Mesenchymal stem cell (in vitro differentiated cells and primary cell): ENCODE measurements around the gene PDAP1.

Source experiments
- DNase-seq: peaks from one replicate; pipeline ENCODE4 v3.0.0-alpha.2; 2013
- H2AFZ ChIP-seq: one replicate; pipeline ENCODE4 v1.6.1; 2013; ENCODE audit warnings: low read depth, mild to moderate bottlenecking, control low read depth, inconsistent platforms, low read length, moderate library complexity
- H2AK5ac ChIP-seq: 2 replicates; pipeline ENCODE4 v1.6.1; 2013; ENCODE audit warnings: low read length, moderate library complexity, mild to moderate bottlenecking, inconsistent platforms; ENCODE audit not compliant: severe bottlenecking
- H2BK120ac ChIP-seq: one replicate; pipeline ENCODE4 v1.6.1; 2013; ENCODE audit warnings: low read depth, mild to moderate bottlenecking, inconsistent platforms, low read length, moderate library complexity
- H2BK12ac ChIP-seq, 2 experiments: one replicate each; pipeline ENCODE4 v1.6.1; 2013; ENCODE audit warnings: inconsistent platforms in 2 of 2, low read length in 2 of 2, mild to moderate bottlenecking in 2 of 2, moderate library complexity in 2 of 2, control low read depth in 1 of 2
- H2BK15ac ChIP-seq: one replicate; pipeline ENCODE4 v1.6.1; 2013; ENCODE audit warnings: mild to moderate bottlenecking, low read depth, inconsistent platforms; ENCODE audit not compliant: poor library complexity, severe bottlenecking
- H2BK5ac ChIP-seq: 2 replicates; pipeline ENCODE4 v1.6.1; 2013; ENCODE audit warnings: low read depth, mild to moderate bottlenecking, low read length, control low read depth, inconsistent platforms; ENCODE audit not compliant: poor library complexity, severe bottlenecking
- H3K14ac ChIP-seq, 2 experiments: one replicate each; pipeline ENCODE4 v1.6.1; 2013; ENCODE audit warnings: inconsistent platforms in 2 of 2, low read length in 2 of 2, control low read depth in 1 of 2, mild to moderate bottlenecking in 1 of 2, moderate library complexity in 1 of 2
- H3K18ac ChIP-seq, 2 experiments: one replicate each; pipeline ENCODE4 v1.6.1; 2013; ENCODE audit warnings: inconsistent platforms in 2 of 2, low read length in 2 of 2, control low read depth in 1 of 2, low read depth in 1 of 2, mild to moderate bottlenecking in 1 of 2
- H3K23ac ChIP-seq, 2 experiments: one replicate each; pipeline ENCODE4 v1.6.1; 2013; ENCODE audit warnings: inconsistent platforms in 2 of 2, low read length in 2 of 2, mild to moderate bottlenecking in 2 of 2, moderate library complexity in 2 of 2, control low read depth in 1 of 2
- H3K27ac ChIP-seq: 2 replicates; pipeline ENCODE4 v1.5.1; 2013; ENCODE audit warnings: mild to moderate bottlenecking, moderate library complexity, low read length, control low read depth, inconsistent platforms; ENCODE audit not compliant: poor library complexity, severe bottlenecking
- H3K27me3 ChIP-seq, 2 experiments: 2 replicates each; pipeline versions ENCODE4 v1.6.1 to v1.7.0; 2013; ENCODE audit warnings: low read length in 2 of 2, mild to moderate bottlenecking in 2 of 2, moderate library complexity in 2 of 2, control low read depth in 1 of 2, inconsistent platforms in 1 of 2; ENCODE audit not compliant: control insufficient read depth in 1 of 2, insufficient read depth in 1 of 2
- H3K36me3 ChIP-seq, 2 experiments: 2 replicates each; pipeline versions ENCODE4 v1.6.1 to v1.7.0; 2013; ENCODE audit warnings: low read length in 2 of 2, control low read depth in 1 of 2, inconsistent platforms in 1 of 2, low read depth in 1 of 2, mild to moderate bottlenecking in 1 of 2; ENCODE audit not compliant: insufficient read depth in 2 of 2, control insufficient read depth in 1 of 2
- H3K4ac ChIP-seq, 2 experiments: one replicate each; pipeline ENCODE4 v1.6.1; 2013; ENCODE audit warnings: inconsistent platforms in 2 of 2, low read length in 2 of 2, mild to moderate bottlenecking in 2 of 2, moderate library complexity in 2 of 2, control low read depth in 1 of 2, low read depth in 1 of 2
- H3K4me1 ChIP-seq: 2 replicates; pipeline ENCODE4 v1.6.1; 2013; ENCODE audit warnings: low read depth, low read length, control low read depth; ENCODE audit not compliant: control insufficient read depth, insufficient read depth
- H3K4me2 ChIP-seq: 2 replicates; pipeline ENCODE4 v1.6.1; 2013; ENCODE audit warnings: low read length, mild to moderate bottlenecking, inconsistent platforms; ENCODE audit not compliant: poor library complexity, severe bottlenecking
- H3K4me3 ChIP-seq, 2 experiments: 2 replicates each; pipeline versions ENCODE4 v1.5.1 to v1.7.0; 2013; ENCODE audit warnings: low read length in 2 of 2, mild to moderate bottlenecking in 2 of 2, control low read depth in 1 of 2, low read depth in 1 of 2; ENCODE audit not compliant: insufficient read depth in 1 of 2
- H3K79me1 ChIP-seq: replicated peaks from 2 replicates; pipeline ENCODE4 v1.6.1; 2013; ENCODE audit warnings: mild to moderate bottlenecking, control low read depth, low read length, inconsistent platforms; ENCODE audit not compliant: poor library complexity, severe bottlenecking
- H3K9ac ChIP-seq: 2 replicates; pipeline ENCODE4 v1.7.0; 2013; ENCODE audit warnings: mild to moderate bottlenecking, low read length, moderate library complexity
- H3K9me3 ChIP-seq: 2 replicates; pipeline ENCODE4 v1.7.0; 2013; ENCODE audit warnings: mild to moderate bottlenecking, low read length; ENCODE audit not compliant: control insufficient read depth
- H4K8ac ChIP-seq: one replicate; pipeline ENCODE4 v1.6.1; 2013; ENCODE audit warnings: inconsistent platforms, mild to moderate bottlenecking, low read length, moderate library complexity
- H4K91ac ChIP-seq: one replicate; pipeline ENCODE4 v1.6.1; 2013; ENCODE audit warnings: mild to moderate bottlenecking, low read length, inconsistent platforms
- WGBS: methylation state at CpG from one replicate; pipeline ENCODE4 v1.1.7; 2013; ENCODE audit warnings: mixed read lengths; 5-methylcytosine and 5-hydroxymethylcytosine counted together

PDAP1 gene

DNA sequence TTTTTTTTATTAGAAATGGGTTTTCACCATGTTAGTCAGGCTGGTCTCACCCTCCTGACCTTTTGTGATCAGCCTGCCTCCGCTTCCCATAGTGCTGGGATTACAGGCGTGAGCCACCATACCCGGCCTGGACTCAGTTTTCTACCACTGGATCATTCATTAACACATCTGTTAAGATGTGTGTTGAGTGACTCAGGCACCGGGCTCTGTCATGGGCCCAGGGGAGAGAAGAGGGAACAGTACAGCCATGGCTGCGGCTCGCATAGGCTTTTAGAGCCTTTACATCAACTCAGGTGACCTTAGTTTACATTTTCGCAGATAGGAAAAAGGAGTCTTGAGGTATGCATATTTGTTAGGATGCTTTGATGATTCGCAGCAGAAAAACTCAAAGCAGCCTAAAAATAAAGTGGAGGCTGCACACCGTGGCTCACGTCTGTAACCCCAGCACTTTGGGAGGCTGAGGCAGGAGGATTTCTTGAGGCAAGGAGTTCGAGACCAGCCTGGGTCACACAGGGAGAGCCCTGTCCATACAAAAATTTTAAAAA is 36.9 kb downstream of the PDAP1 start:
- no peak overlapping the region for H2BK15ac ChIP-seq
- H3K27me3 ChIP-seq: no peaks in the 10 kb centered on the region
- no peak overlapping the region for H3K4me3 ChIP-seq
- no peak overlapping the region for H3K14ac ChIP-seq
- peaks cover 16 to 27% of the 10 kb centered on the region in 2 experiments for H3K36me3 ChIP-seq
- H4K91ac ChIP-seq: no peak overlapping the region
- H3K9ac ChIP-seq: no peak overlapping the region
- H3K4me1 ChIP-seq: peaks cover 24% of the 10 kb centered on the region
- H3K18ac ChIP-seq: no peak overlapping the region
- H3K9me3 ChIP-seq: no peaks in the 10 kb centered on the region
- 68% methylated on average over 10 of the region's 11 CpGs for WGBS
- H2BK5ac ChIP-seq: no peak overlapping the region
- H3K23ac ChIP-seq: no peak overlapping the region
- no peak for DNase-seq
- H2AFZ ChIP-seq: no peak overlapping the region
- H3K4me2 ChIP-seq: no peak overlapping the region
- H2BK12ac ChIP-seq: no peak overlapping the region
- no peak overlapping the region for H4K8ac ChIP-seq
- no peak overlapping the region for H2BK120ac ChIP-seq
- no peak overlapping the region for H3K4ac ChIP-seq
- no peak overlapping the region for H2AK5ac ChIP-seq
- peak overlapping the region; percentile 23 for H3K27ac ChIP-seq
- peaks cover 14% of the 10 kb centered on the region for H3K79me1 ChIP-seq

DNA sequence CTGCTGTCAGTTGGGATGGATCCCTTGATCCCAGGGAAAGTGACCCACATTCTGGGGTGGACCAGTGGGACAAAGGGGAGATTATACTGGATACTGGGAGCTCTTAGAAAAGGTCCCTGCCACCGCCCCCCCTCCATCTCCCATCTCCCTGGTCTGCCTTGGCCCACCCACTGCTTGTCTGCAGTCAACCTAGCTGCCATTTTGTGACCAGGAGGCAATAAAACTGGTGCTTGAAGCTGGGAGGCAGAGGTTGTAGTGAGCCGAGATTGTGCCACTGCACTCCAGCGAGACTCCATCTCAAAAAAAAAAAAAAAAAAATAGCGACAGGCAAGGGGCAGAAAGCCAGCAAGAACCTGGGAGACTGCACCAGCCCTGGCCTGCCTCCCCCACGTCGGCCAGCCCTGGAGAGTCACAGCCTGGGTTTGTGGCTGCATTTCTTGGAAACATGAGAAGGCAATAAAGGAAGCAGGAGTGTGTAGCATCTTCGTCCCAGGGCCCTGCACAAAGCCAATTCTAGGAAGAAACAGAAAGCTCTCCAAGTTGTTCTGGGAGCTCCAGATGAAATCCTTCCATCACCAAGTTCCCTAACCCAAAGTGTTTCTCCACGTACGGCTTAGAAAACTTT is 38.5 kb downstream of the PDAP1 start:
- DNase-seq: no peak
- no peak overlapping the region for H2BK120ac ChIP-seq
- H4K8ac ChIP-seq: no peak overlapping the region
- no peak overlapping the region for H3K18ac ChIP-seq
- H2AFZ ChIP-seq: no peak overlapping the region
- H3K4me1 ChIP-seq: peaks cover 19% of the 10 kb centered on the region
- H3K27me3 ChIP-seq: no peaks in the 10 kb centered on the region
- H3K4me3 ChIP-seq: no peak overlapping the region
- 85% methylated on average over 8 of the region's 9 CpGs for WGBS
- no peak overlapping the region for H3K23ac ChIP-seq
- no peak overlapping the region for H3K4ac ChIP-seq
- peak overlapping the region; percentile 53 for H3K9ac ChIP-seq
- H3K14ac ChIP-seq: no peak overlapping the region
- H3K9me3 ChIP-seq: no peaks in the 10 kb centered on the region
- no peak overlapping the region for H4K91ac ChIP-seq
- no peak overlapping the region for H2AK5ac ChIP-seq
- peaks cover 19% of the 10 kb centered on the region for H3K79me1 ChIP-seq
- H3K4me2 ChIP-seq: no peak overlapping the region
- H2BK12ac ChIP-seq: no peak overlapping the region
- no peak overlapping the region for H3K27ac ChIP-seq
- H2BK5ac ChIP-seq: no peak overlapping the region
- peaks cover 28 to 39% of the 10 kb centered on the region in 2 experiments for H3K36me3 ChIP-seq
- H2BK15ac ChIP-seq: no peak overlapping the region

- Histone ChIP-seq H4K8ac (no peak overlapping the region), H3K4me3 (no peak overlapping the region), H4K91ac (no peak overlapping the region), H3K18ac (no peak overlapping the region), H3K4me2 (no peak overlapping the region), H2BK120ac (no peak overlapping the region), H2AK5ac (no peak overlapping the region), H3K4me1 (peaks cover 15% of the 10 kb centered on the region), H3K23ac (no peak overlapping the region), H3K4ac (no peak overlapping the region), H3K9ac (no peak overlapping the region), H2BK5ac (no peak overlapping the region), H3K14ac (no peak overlapping the region), H3K36me3 (peaks cover 36 to 43% of the 10 kb centered on the region in 2 experiments), H3K27me3 (no peaks in the 10 kb centered on the region), H3K9me3 (no peaks in the 10 kb centered on the region), H2BK12ac (no peak overlapping the region), H3K27ac (peak overlapping the region; percentile 17), H3K79me1 (peaks cover 18% of the 10 kb centered on the region), H2BK15ac (no peak overlapping the region), H2AFZ (no peak overlapping the region)
- WGBS: 97% methylated on average over 12 of the region's 13 CpGs
- DNase-seq: no peak
These were observed 39.5 kb downstream of the PDAP1 start for GRCh38 chr7:99368750-99369389.

- H2BK120ac ChIP-seq: no peak overlapping the region
- no peak overlapping the region for H2AK5ac ChIP-seq
- peaks cover 19% of the 10 kb centered on the region for H3K79me1 ChIP-seq
- H3K4me3 ChIP-seq: no peak overlapping the region
- DNase-seq: no peak
- peaks cover 46 to 47% of the 10 kb centered on the region in 2 experiments for H3K36me3 ChIP-seq
- no peak overlapping the region for H3K4me2 ChIP-seq
- 91% methylated on average over 11 of the region's 11 CpGs for WGBS
- no peak overlapping the region for H2BK5ac ChIP-seq
- H3K18ac ChIP-seq: no peak overlapping the region
- H2BK15ac ChIP-seq: no peak overlapping the region
- no peak overlapping the region for H2BK12ac ChIP-seq
- H3K27me3 ChIP-seq: no peaks in the 10 kb centered on the region
- H4K91ac ChIP-seq: no peak overlapping the region
- H3K23ac ChIP-seq: no peak overlapping the region
- H4K8ac ChIP-seq: no peak overlapping the region
- no peak overlapping the region for H3K27ac ChIP-seq
- H3K9me3 ChIP-seq: no peaks in the 10 kb centered on the region
- peaks cover 13% of the 10 kb centered on the region for H3K4me1 ChIP-seq
- no peak overlapping the region for H3K4ac ChIP-seq
- no peak overlapping the region for H2AFZ ChIP-seq
- H3K14ac ChIP-seq: no peak overlapping the region
- H3K9ac ChIP-seq: no peak overlapping the region
These were observed 41.8 kb downstream of the PDAP1 start for GRCh38 chr7:99366646-99367045.
